ENCODE results near the gene PRR18. TPM values are rescaled to one million over a fixed set of nuclear protein-coding genes. Genes with fewer than 3 reads are reported as not detected.

PRR18 gene
- total and polyA plus RNA-seq, 5 donors, result 0.02 TPM; not detected in 4

DNA sequence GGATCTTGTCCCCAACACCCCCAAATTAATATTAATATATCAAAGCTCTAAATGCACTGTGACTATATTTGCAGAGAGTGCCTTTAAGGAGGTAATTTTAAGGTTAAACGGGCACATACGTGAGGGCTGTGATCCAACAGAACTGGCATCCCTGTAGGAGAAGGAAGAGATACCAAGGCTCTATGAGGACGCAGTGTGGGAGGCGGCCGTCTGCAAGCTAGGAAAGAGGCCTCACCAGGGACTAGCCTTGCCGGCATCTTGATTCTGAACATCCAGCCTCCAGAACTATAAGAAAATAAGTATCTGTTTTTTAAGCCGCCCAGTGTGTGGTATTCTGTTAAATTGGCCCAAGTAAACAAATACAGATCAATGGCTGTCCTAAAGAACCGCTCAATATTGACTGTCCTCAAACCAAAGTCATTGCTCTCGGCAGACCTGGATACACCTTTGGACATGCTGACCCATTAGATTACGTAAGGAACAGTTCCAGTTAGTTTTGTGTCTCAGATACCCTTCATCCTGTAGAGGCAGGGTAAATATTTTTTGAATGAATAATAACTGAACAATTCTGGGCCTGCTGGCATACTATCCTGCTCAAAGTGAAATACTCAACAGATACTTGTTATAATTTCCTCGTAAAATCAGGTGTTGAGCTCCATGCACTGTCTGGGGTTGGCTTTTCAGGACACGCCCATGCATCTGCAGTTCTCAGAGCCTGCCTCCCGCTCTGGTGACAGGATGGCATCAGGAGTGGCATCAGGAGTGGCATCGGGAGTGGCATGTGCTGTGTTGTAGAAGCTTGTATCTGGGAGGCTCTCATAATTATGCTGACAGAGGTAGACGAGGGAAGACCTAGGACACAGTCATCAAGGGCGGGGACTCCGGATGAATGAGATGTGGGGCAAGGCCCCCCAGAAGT lies 6.3 kb downstream of the PRR18 start:
- no peak for ATAC-seq
- H3K27me3 ChIP-seq (ENCODE audit: control insufficient read depth, insufficient read depth), result no peaks in the 10 kb centered on the region
- H3K4me1 ChIP-seq (ENCODE audit: control insufficient read depth, insufficient read depth, low read length), result no peaks in the 10 kb centered on the region
- H3K27ac ChIP-seq (ENCODE audit: low read length), result no peak overlapping the region
- no peaks in the 10 kb centered on the region for H3K9me3 ChIP-seq (ENCODE audit: control insufficient read depth, low read length)
- no peak overlapping the region for H3K4me3 ChIP-seq (ENCODE audit: low read length)
- no peak for DNase-seq
- 86% methylated on average over 17 of the region's 17 CpGs for WGBS
- intact Hi-C loops (cut with DNase I), result no loop called here

- no peak overlapping the region for H3K27ac ChIP-seq (ENCODE audit: low read length)
- no peaks in the 10 kb centered on the region for H3K4me1 ChIP-seq (ENCODE audit: control insufficient read depth, insufficient read depth, low read length)
- no peak overlapping the region for H3K4me3 ChIP-seq (ENCODE audit: low read length)
- H3K27me3 ChIP-seq (ENCODE audit: control insufficient read depth, insufficient read depth), result no peaks in the 10 kb centered on the region
- no peaks in the 10 kb centered on the region for H3K9me3 ChIP-seq (ENCODE audit: control insufficient read depth, low read length)
- DNase-seq, result no peak
- ATAC-seq, result no peak
- intact Hi-C loops (cut with DNase I), result no loop called here
- WGBS, result 81% methylated on average over 9 of the region's 9 CpGs
These were observed 7.7 kb downstream of the PRR18 start for GRCh38 chr6:166300357-166300987.

GRCh38 chr6:166297606-166298005 lies 10.6 kb downstream of the PRR18 start:
- 92% methylated on average over 23 of the region's 23 CpGs for WGBS
- no peaks in the 10 kb centered on the region for H3K27me3 ChIP-seq (ENCODE audit: control insufficient read depth, insufficient read depth)

GRCh38 chr6:166296035-166296883 lies 11.9 kb downstream of the PRR18 start:
- H3K27me3 ChIP-seq (ENCODE audit: control insufficient read depth, insufficient read depth), result no peaks in the 10 kb centered on the region
- no peak overlapping the region for H3K27ac ChIP-seq (ENCODE audit: low read length)
- no peak for ATAC-seq
- 77% methylated on average over 10 of the region's 10 CpGs for WGBS
- no peaks in the 10 kb centered on the region for H3K4me1 ChIP-seq (ENCODE audit: control insufficient read depth, insufficient read depth, low read length)
- intact Hi-C loops (cut with DNase I), result no loop called here
- no peak overlapping the region for H3K4me3 ChIP-seq (ENCODE audit: low read length)
- no peak for DNase-seq
- H3K9me3 ChIP-seq (ENCODE audit: control insufficient read depth, low read length), result no peaks in the 10 kb centered on the region

More at GRCh38 chr6:166297606-166298005, 10.6 kb downstream of the PRR18 start:
- H3K9me3 ChIP-seq (ENCODE audit: control insufficient read depth, low read length), result no peaks in the 10 kb centered on the region
- no peak overlapping the region for H3K27ac ChIP-seq (ENCODE audit: low read length)
- intact Hi-C loops (cut with DNase I), result no loop called here
- ATAC-seq (no peak), DNase-seq (no peak)
- H3K4me1 ChIP-seq (ENCODE audit: control insufficient read depth, insufficient read depth, low read length), result no peaks in the 10 kb centered on the region
- no peak overlapping the region for H3K4me3 ChIP-seq (ENCODE audit: low read length)

DNA sequence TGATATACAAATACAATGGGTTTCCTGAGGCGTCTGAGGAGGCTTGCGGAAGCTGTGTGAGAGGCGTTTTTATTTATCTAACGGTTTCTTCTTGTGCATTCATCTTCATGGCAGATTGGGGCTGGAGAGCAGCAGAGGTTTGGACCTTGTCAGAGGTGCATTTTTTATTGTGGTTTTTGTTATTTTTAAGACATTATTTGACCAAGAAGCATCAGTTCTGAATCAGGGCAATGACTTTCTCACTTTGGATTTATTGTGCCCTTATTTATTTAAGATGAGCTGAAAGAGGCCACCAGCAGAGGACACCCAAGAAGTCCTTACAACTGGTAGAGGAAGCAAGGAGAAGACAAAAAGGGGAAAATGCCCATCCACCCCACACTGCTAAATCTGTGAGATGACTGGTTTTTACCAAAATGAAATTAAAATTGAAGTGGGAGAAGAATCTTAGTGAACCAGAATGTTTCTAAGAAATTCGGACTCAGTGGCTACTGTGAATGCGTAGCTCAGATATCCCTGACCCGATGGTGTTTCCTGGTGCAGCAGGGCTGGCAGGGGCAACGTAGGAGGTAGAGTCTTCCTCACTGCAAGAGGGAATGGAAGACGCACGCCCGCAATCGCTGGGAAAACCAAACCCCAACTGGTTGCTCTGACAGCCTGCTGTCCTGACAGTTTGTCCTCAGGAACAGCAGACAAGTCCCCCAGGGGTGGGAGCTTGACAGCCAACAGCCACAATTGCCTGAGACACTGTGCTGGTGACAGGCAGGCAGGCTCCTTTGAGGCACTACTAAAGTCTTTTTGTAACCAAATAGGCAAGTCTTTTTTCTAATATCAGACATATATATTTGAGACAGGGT lies 14.2 kb downstream of the PRR18 start:
- intact Hi-C loops (cut with DNase I), result no loop called here
- Histone ChIP-seq H3K27me3 (ENCODE audit: control insufficient read depth, insufficient read depth) (no peaks in the 10 kb centered on the region), H3K4me1 (ENCODE audit: control insufficient read depth, insufficient read depth, low read length) (no peaks in the 10 kb centered on the region), H3K9me3 (ENCODE audit: control insufficient read depth, low read length) (no peaks in the 10 kb centered on the region), H3K4me3 (ENCODE audit: low read length) (no peak overlapping the region), H3K27ac (ENCODE audit: low read length) (no peak overlapping the region)
- 85% methylated on average over 12 of the region's 12 CpGs for WGBS
- ATAC-seq (no peak), DNase-seq (no peak)

- WGBS, result 92% methylated on average over 14 of the region's 14 CpGs
- H3K27ac ChIP-seq (ENCODE audit: low read length), result no peak overlapping the region
- intact Hi-C loops (cut with DNase I), result no loop called here
- no peak overlapping the region for H3K4me3 ChIP-seq (ENCODE audit: low read length)
- H3K4me1 ChIP-seq (ENCODE audit: control insufficient read depth, insufficient read depth, low read length), result no peaks in the 10 kb centered on the region
- H3K27me3 ChIP-seq (ENCODE audit: control insufficient read depth, insufficient read depth), result no peaks in the 10 kb centered on the region
- H3K9me3 ChIP-seq (ENCODE audit: control insufficient read depth, low read length), result no peaks in the 10 kb centered on the region
- no peak for DNase-seq
- no peak for ATAC-seq
These were observed 18.8 kb downstream of the PRR18 start for GRCh38 chr6:166289207-166290060.

DNA sequence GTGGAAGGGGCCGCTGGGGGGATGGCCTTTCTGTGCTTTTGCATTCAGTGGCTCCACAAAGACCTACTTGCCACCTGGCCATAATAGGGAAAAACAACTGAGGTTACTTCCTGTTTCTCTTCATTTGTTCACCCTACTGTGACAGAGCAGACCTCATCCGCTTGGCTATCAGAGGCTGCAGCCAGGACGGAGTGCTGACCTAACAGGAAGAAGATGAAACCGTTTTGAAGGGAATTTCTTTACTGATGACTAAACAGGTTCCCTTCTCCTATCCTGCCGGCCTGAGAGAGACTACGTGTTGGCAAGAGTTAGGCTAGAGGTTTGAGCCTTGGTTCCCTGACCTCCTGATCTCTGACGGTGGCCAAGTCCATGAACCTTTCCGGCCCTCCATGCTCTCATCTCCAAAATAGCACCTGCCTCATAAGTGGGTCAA lies 21.3 kb downstream of the PRR18 start:
- DNase-seq (no peak), ATAC-seq (no peak)
- intact Hi-C loops (cut with DNase I), result no loop called here

DNA sequence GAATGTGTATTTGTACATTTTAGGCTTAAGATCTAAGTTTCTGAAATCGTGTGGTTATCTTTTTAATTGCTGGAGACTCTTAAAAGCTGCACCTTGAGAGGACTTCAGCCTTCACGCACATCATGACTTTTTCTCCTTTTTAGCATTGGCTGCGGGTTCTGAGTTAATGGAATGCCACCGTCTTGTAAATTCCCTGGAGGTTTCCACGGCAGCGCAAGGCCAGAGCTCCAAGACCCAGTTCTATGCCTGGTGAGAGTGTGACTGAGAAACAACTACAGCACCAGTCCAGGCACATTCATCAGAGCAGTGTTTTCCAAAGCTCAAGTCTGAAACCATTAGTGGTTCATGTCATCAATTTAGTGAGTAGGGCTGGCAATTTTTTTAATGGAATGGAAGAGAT lies 23.0 kb downstream of the PRR18 start:
- no peaks in the 10 kb centered on the region for H3K9me3 ChIP-seq (ENCODE audit: control insufficient read depth, low read length)
- no peak overlapping the region for H3K4me3 ChIP-seq (ENCODE audit: low read length)
- intact Hi-C loops (cut with DNase I), result no loop called here
- no peak overlapping the region for H3K27ac ChIP-seq (ENCODE audit: low read length)
- WGBS, result 61% methylated on average over 6 of the region's 6 CpGs
- H3K27me3 ChIP-seq (ENCODE audit: control insufficient read depth, insufficient read depth), result no peaks in the 10 kb centered on the region
- no peak for DNase-seq
- ATAC-seq, result no peak
- H3K4me1 ChIP-seq (ENCODE audit: control insufficient read depth, insufficient read depth, low read length), result no peaks in the 10 kb centered on the region

More for the DNA sequence above, 21.3 kb downstream of the PRR18 start:
- no peak overlapping the region for H3K27ac ChIP-seq (ENCODE audit: low read length)
- WGBS, result 44% methylated on average over 8 of the region's 8 CpGs
- H3K9me3 ChIP-seq (ENCODE audit: control insufficient read depth, low read length), result no peaks in the 10 kb centered on the region
- H3K4me1 ChIP-seq (ENCODE audit: control insufficient read depth, insufficient read depth, low read length), result no peaks in the 10 kb centered on the region
- H3K27me3 ChIP-seq (ENCODE audit: control insufficient read depth, insufficient read depth), result no peaks in the 10 kb centered on the region
- H3K4me3 ChIP-seq (ENCODE audit: low read length), result no peak overlapping the region

DNA sequence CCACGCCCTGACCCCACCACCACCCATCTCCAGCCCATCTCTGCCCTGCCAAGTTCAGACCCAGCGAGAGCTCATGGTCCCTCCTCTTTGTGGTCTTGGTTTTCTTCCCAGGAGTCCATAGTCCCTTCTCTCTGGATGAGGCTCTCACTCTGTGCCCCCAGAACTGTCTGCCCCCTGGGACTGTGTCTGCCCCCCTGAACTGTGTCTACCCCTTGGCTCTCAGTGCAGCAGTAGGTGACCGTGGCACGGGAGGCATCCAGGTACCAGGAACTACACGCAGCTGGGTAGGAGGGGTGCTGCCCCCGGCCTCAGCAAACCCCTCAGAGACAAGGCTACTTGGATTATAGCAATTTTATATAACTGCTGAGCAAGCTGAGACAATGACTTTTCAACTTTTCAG lies 23.6 kb downstream of the PRR18 start:
- Histone ChIP-seq H3K4me1 (ENCODE audit: control insufficient read depth, insufficient read depth, low read length) (no peaks in the 10 kb centered on the region), H3K4me3 (ENCODE audit: low read length) (no peak overlapping the region), H3K9me3 (ENCODE audit: control insufficient read depth, low read length) (no peaks in the 10 kb centered on the region), H3K27ac (ENCODE audit: low read length) (no peak overlapping the region), H3K27me3 (ENCODE audit: control insufficient read depth, insufficient read depth) (no peaks in the 10 kb centered on the region)
- 89% methylated on average over 6 of the region's 6 CpGs for WGBS
- intact Hi-C loops (cut with DNase I), result no loop called here
- ATAC-seq (no peak), DNase-seq (no peak)
